CD4-positive, CD25-positive, alpha-beta regulatory T cell (primary cell): ENCODE results near the gene WDR31. TPM values are rescaled to one million over a fixed set of nuclear protein-coding genes. Genes with fewer than 3 reads are reported as not detected.
A peak's percentile ranks its signal among the peaks of the same experiment; 100 is the strongest.
"Not testable (repeated sequence)": the region's sequence is repeated elsewhere in the genome, so short reads cannot be mapped to it uniquely, and the experiment has no call there.

Source experiments
- ATAC-seq, 2 donors: fragments of 150-1000 bp; cut with Tn5 transposase; one replicate each; pipeline ENCODE4 v1.10.0; 2021; ENCODE audit warnings: low read depth in 2 of 2, moderate number of reproducible peaks in 2 of 2, moderate library complexity in 1 of 2
- DNase-seq, 3 donors: peaks; one replicate each; pipeline versions ENCODE4 v3.0.0 to v3.0.0-alpha.2; 2012 to 2022; ENCODE audit warnings: mixed read lengths in 1 of 3
- H3K27ac ChIP-seq: one replicate; pipeline ENCODE4 v1.7.0; 2013; ENCODE audit warnings: mild to moderate bottlenecking, low read length; ENCODE audit not compliant: insufficient read depth, poor library complexity, severe bottlenecking
- H3K27me3 ChIP-seq: one replicate; pipeline ENCODE4 v1.7.0; 2013; ENCODE audit warnings: low read length; ENCODE audit not compliant: control insufficient read depth, insufficient read depth
- H3K36me3 ChIP-seq: one replicate; pipeline ENCODE4 v1.7.0; 2013; ENCODE audit warnings: mild to moderate bottlenecking, low read length, moderate library complexity; ENCODE audit not compliant: control insufficient read depth, insufficient read depth
- H3K4me1 ChIP-seq: 2 replicates; pipeline ENCODE4 v1.7.0; 2013; ENCODE audit warnings: mild to moderate bottlenecking, low read length; ENCODE audit not compliant: insufficient read depth, control insufficient read depth, poor library complexity, severe bottlenecking
- H3K4me3 ChIP-seq: one replicate; pipeline ENCODE4 v1.7.0; 2013; ENCODE audit warnings: low read depth, mild to moderate bottlenecking, low read length, moderate library complexity
- H3K9me3 ChIP-seq, 2 experiments: 1 replicate in 1 of 2; 2 replicates in 1 of 2; pipeline ENCODE4 v1.7.0; 2013; ENCODE audit warnings: low read length in 2 of 2, mild to moderate bottlenecking in 1 of 2, moderate library complexity in 1 of 2; ENCODE audit not compliant: control insufficient read depth in 2 of 2
- H3K27ac Mint-ChIP-seq, 3 donors: one replicate each; pipeline ENCODE4 v1.8.0; 2020 to 2022; ENCODE audit warnings: mild to moderate bottlenecking in 3 of 3, mixed read lengths in 3 of 3, moderate library complexity in 2 of 3
- H3K27me3 Mint-ChIP-seq: one replicate; pipeline ENCODE4 v1.8.0; 2022; ENCODE audit warnings: mild to moderate bottlenecking, mixed read lengths
- H3K36me3 Mint-ChIP-seq: one replicate; pipeline ENCODE4 v1.8.0; 2020; ENCODE audit warnings: mixed read lengths
- H3K4me1 Mint-ChIP-seq, 4 donors: one replicate each; pipeline ENCODE4 v1.8.0; 2020 to 2022; ENCODE audit warnings: mixed read lengths in 4 of 4, mild to moderate bottlenecking in 1 of 4
- H3K4me3 Mint-ChIP-seq, 4 donors: one replicate each; pipeline ENCODE4 v1.8.0; 2020 to 2022; ENCODE audit warnings: mild to moderate bottlenecking in 4 of 4, mixed read lengths in 4 of 4, moderate library complexity in 3 of 4
- H3K9me3 Mint-ChIP-seq, 7 donors: one replicate each; pipeline ENCODE4 v1.8.0; 2020 to 2022; ENCODE audit warnings: mixed read lengths in 7 of 7, mild to moderate bottlenecking in 3 of 7, moderate library complexity in 2 of 7
- polyA plus RNA-seq, 4 donors: library from polyadenylated mRNA; unstranded; fragments of 300-500 nt; fragmentation: Illumina TruSeq; gene quantifications; one replicate each; pipeline ENCODE4 v1.2.3, GENCODE V29; 2021
- total RNA-seq: library from RNA; stranded (reverse); gene quantifications from one replicate; pipeline ENCODE4 v1.2.3, GENCODE V29; 2022

The WDR31 gene
- total and polyA plus RNA-seq, 5 donors from 2014 or later = 0.06 to 0.32 (median 0.19) TPM; not detected in 1

- no peaks in the 10 kb centered on the region for H3K27me3 ChIP-seq
- peaks cover 19% of the 10 kb centered on the region for H3K36me3 ChIP-seq
- Mint-ChIP-seq H3K9me3 (no peaks in the 10 kb centered on the region), H3K27me3 (no peaks in the 10 kb centered on the region), H3K27ac (no peak overlapping the region), H3K4me3 (peak overlapping the region in 1 of 4 donors; percentile 24), H3K36me3 (peaks cover 6% of the 10 kb centered on the region), H3K4me1 (peaks cover 8 to 22% (median 15%) of the 10 kb centered on the region in 4 donors)
- DNase-seq (no peak), ATAC-seq (no peak)
- H3K9me3 ChIP-seq = no peaks in the 10 kb centered on the region
- H3K27ac ChIP-seq = no peak overlapping the region
- no peak overlapping the region for H3K4me3 ChIP-seq
- H3K4me1 ChIP-seq = peaks cover 13% of the 10 kb centered on the region
Measured at GRCh38 chr9:113373256-113373655, 33.2 kb upstream of the WDR31 start.

- no peaks in the 10 kb centered on the region for H3K9me3 Mint-ChIP-seq
- no peak overlapping the region for H3K4me3 ChIP-seq
- no peak overlapping the region for H3K27ac Mint-ChIP-seq
- peaks cover 8 to 21% (median 15%) of the 10 kb centered on the region in 4 donors for H3K4me1 Mint-ChIP-seq
- no peaks in the 10 kb centered on the region for H3K27me3 ChIP-seq
- H3K36me3 ChIP-seq = peaks cover 19% of the 10 kb centered on the region
- peaks cover 6% of the 10 kb centered on the region for H3K36me3 Mint-ChIP-seq
- DNase-seq (no peak), ATAC-seq (no peak)
- no peaks in the 10 kb centered on the region for H3K27me3 Mint-ChIP-seq
- no peaks in the 10 kb centered on the region for H3K9me3 ChIP-seq
- H3K4me1 ChIP-seq = peaks cover 10% of the 10 kb centered on the region
- H3K27ac ChIP-seq = no peak overlapping the region
- no peak overlapping the region for H3K4me3 Mint-ChIP-seq
Measured at GRCh38 chr9:113372059-113372458, 32.0 kb upstream of the WDR31 start.

DNA sequence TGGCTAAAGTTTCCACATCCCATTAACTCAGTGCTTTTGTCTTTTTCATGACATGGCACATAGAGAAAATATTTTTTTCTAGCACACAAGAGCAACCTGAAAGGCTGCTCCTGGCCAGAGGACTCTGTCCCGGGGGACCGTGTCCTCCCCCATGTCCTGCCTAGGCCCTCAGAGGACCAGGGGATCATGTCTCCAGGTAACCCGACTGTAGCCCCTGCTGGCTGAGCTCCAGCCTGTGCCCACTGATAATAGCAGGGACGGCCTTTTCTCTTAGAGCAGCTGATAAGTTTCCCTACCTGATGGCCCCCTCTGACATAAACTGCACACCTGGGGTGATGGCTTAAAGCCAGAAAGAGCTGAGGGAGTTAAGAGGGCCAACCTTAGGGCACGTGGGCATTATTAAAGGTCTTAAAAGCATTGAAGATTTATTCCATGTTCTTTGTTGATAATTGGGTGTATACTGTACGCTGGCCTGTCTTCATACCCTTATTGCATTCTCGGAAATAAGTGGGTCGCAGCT is 30.8 kb upstream of the WDR31 start:
- Mint-ChIP-seq H3K9me3 (no peaks in the 10 kb centered on the region), H3K4me3 (no peak overlapping the region), H3K36me3 (peaks cover 6% of the 10 kb centered on the region), H3K27ac (no peak overlapping the region), H3K27me3 (no peaks in the 10 kb centered on the region), H3K4me1 (peaks cover 8 to 20% (median 15%) of the 10 kb centered on the region in 4 donors)
- no peak for ATAC-seq
- Histone ChIP-seq H3K27me3 (no peaks in the 10 kb centered on the region), H3K9me3 (no peaks in the 10 kb centered on the region), H3K4me1 (peaks cover 9% of the 10 kb centered on the region), H3K36me3 (peaks cover 19% of the 10 kb centered on the region), H3K4me3 (no peak overlapping the region), H3K27ac (no peak overlapping the region)
- DNase-seq = no peak

DNA sequence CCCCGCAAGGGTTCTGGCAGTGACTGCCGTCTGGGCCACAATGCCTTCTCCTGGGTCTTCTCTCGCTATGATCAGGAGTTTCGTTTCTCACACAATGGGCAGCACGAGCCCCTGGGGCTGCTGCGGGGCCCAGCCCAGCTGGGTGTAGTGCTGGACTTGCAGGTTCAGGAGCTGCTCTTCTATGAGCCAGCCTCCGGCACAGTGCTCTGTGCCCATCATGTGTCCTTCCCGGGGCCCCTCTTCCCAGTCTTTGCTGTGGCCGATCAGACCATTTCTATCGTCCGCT is 29.7 kb upstream of the WDR31 start:
- no peak for DNase-seq
- Histone ChIP-seq H3K4me3 (no peak overlapping the region), H3K4me1 (no peaks in the 10 kb centered on the region), H3K27me3 (no peaks in the 10 kb centered on the region), H3K27ac (no peak overlapping the region), H3K9me3 (no peaks in the 10 kb centered on the region), H3K36me3 (peaks cover 19% of the 10 kb centered on the region)
- Mint-ChIP-seq H3K27ac (no peak overlapping the region), H3K27me3 (peaks cover 6% of the 10 kb centered on the region), H3K9me3 (no peaks in the 10 kb centered on the region), H3K4me3 (no peak overlapping the region), H3K36me3 (peaks cover 6% of the 10 kb centered on the region), H3K4me1 (peaks cover 0 to 9% (median 5%) of the 10 kb centered on the region in 4 donors)
- no peak for ATAC-seq

DNA sequence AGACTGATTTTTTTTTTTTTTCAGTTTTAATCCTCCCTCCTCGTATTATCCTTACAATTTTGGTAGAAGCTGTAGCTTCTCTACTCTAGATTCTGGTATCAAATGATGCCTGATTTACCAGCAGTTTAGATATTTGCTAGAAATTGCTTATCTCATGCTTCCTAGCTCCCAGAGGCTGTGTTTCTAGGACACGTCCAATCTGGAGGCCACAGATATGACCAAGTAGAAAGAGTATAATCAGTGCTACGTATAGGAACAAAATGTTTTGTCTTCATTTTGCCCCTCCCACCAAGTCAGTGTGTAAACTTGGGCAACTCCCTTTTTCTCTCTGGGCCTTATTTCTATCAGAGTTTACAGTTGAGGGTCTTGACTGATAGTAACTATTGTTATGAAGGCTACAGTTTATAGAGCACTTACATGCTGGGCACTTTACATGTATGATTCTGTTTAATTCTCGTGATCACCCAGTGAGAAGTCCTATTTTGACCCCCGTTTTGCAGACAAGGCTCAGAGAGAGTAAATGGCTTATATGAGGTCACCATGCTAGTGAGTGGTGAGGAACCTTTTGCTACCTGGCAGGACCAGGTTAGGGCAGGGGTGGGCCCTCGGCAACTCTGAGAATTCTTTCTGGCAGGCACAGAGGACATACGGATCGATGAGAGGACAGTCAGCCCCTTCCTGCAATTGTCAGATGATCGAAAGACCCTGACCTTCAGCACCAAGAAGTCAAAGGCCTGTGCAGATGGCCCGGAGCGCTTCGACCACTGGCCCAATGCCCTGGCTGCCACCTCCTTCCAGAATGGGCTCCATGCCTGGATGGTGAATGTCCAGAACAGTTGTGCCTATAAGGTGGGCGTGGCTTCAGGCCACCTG is 29.1 kb upstream of the WDR31 start:
- Mint-ChIP-seq H3K4me3 (no peak overlapping the region), H3K36me3 (peaks cover 6% of the 10 kb centered on the region), H3K9me3 (no peaks in the 10 kb centered on the region), H3K27ac (no peak overlapping the region), H3K27me3 (peaks cover 10% of the 10 kb centered on the region), H3K4me1 (peaks cover 0 to 3% (median under 1%) of the 10 kb centered on the region in 4 donors)
- no peak overlapping the region for H3K4me3 ChIP-seq
- no peaks in the 10 kb centered on the region for H3K9me3 ChIP-seq
- no peak for DNase-seq
- H3K36me3 ChIP-seq = peaks cover 14% of the 10 kb centered on the region
- no peaks in the 10 kb centered on the region for H3K4me1 ChIP-seq
- ATAC-seq = no peak
- no peak overlapping the region for H3K27ac ChIP-seq
- no peaks in the 10 kb centered on the region for H3K27me3 ChIP-seq

GRCh38 chr9:113368348-113368981 is 28.4 kb upstream of the WDR31 start:
- Histone ChIP-seq H3K4me3 (no peak overlapping the region), H3K4me1 (no peaks in the 10 kb centered on the region), H3K27me3 (no peaks in the 10 kb centered on the region), H3K27ac (no peak overlapping the region), H3K36me3 (peaks cover 7% of the 10 kb centered on the region), H3K9me3 (no peaks in the 10 kb centered on the region)
- H3K4me3 Mint-ChIP-seq = no peak overlapping the region
- no peaks in the 10 kb centered on the region for H3K9me3 Mint-ChIP-seq
- ATAC-seq (no peak), DNase-seq (no peak)
- peaks cover 0 to 3% (median 0%) of the 10 kb centered on the region in 4 donors for H3K4me1 Mint-ChIP-seq
- H3K27ac Mint-ChIP-seq = no peak overlapping the region
- H3K27me3 Mint-ChIP-seq = peaks cover 10% of the 10 kb centered on the region
- peaks cover 6% of the 10 kb centered on the region for H3K36me3 Mint-ChIP-seq

DNA sequence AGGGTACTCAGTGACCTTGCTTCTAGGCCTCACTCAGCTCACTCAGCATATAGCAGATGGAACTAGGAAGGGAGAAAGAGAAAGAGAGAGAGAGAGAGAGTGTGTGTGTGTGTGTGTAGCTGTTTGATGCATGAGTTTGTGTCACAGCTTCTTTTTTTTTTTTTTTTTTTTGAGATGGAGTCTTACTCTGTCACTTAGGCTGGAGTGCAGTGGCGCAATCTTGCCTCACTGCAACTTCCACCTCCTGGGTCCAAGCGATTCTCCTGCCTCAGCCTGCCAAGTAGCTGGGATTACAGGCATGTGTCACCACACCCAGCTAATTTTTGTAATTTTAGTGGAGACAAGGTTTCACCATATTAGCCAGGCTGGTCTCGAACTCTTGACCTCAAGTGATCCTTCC is 25.6 kb upstream of the WDR31 start:
- not testable (repeated sequence) for H3K27ac Mint-ChIP-seq, ATAC-seq, H3K4me3 Mint-ChIP-seq, H3K27me3 ChIP-seq, H3K4me3 ChIP-seq, DNase-seq, H3K4me1 ChIP-seq, H3K27ac ChIP-seq, H3K9me3 Mint-ChIP-seq, H3K36me3 Mint-ChIP-seq, H3K9me3 ChIP-seq, H3K36me3 ChIP-seq, H3K4me1 Mint-ChIP-seq, H3K27me3 Mint-ChIP-seq
